Progenitor cell of endocrine pancreas (in vitro differentiated cells): Measurements from ENCODE around the gene GNB1L. TPM values are rescaled to one million over a fixed set of nuclear protein-coding genes. Genes with fewer than 3 reads are reported as not detected.
"Not testable (repeated sequence)": the region's sequence is repeated elsewhere in the genome, so short reads cannot be mapped to it uniquely, and the experiment has no call there.

ENCODE experiments used
- DNase-seq: peaks from one replicate; pipeline ENCODE4 v3.0.0; 2021; ENCODE audit warnings: low spot score; ENCODE audit not compliant: unreplicated experiment
- H3K27ac Mint-ChIP-seq: 2 replicates; pipeline ENCODE4 v1.8.0; 2021; ENCODE audit warnings: mild to moderate bottlenecking, moderate library complexity, mixed read lengths
- H3K27me3 Mint-ChIP-seq: 2 replicates; pipeline ENCODE4 v1.8.0; 2021; ENCODE audit warnings: mixed read lengths
- H3K36me3 Mint-ChIP-seq: 2 replicates; pipeline ENCODE4 v1.8.0; 2022; ENCODE audit warnings: mixed read lengths; ENCODE audit not compliant: insufficient read depth
- H3K4me1 Mint-ChIP-seq: 2 replicates; pipeline ENCODE4 v1.8.0; 2021; ENCODE audit warnings: low read depth, mixed read lengths
- H3K4me3 Mint-ChIP-seq: 2 replicates; pipeline ENCODE4 v1.8.0; 2021; ENCODE audit warnings: low read depth, mild to moderate bottlenecking, moderate library complexity, mixed read lengths
- H3K9me3 Mint-ChIP-seq: 2 replicates; pipeline ENCODE4 v1.8.0; 2021; ENCODE audit warnings: low read depth, mixed read lengths
- total RNA-seq: library from RNA; stranded (reverse); gene quantifications from 2 replicates; pipeline ENCODE4 v1.2.1, GENCODE V29; 2021
- TF ChIP-seq, protein P1 (sequence below): fragments of 200-600 bp; sonication (generic); IDR thresholded peaks from one replicate; pipeline ENCODE4 v1.5.0; 2021; ENCODE audit warnings: antibody characterized with exemption, mild to moderate bottlenecking; ENCODE audit not compliant: unreplicated experiment

The GNB1L gene
- total RNA-seq, 1 donor from 2014 or later: 9.9 TPM

- Mint-ChIP-seq H3K4me1 (peaks cover 14% of the 10 kb centered on the region), H3K4me3 (no peak overlapping the region), H3K36me3 (no peaks in the 10 kb centered on the region), H3K27ac (no peak overlapping the region), H3K9me3 (no peaks in the 10 kb centered on the region), H3K27me3 (peaks cover 24% of the 10 kb centered on the region)
- DNase-seq: no peak
- TF ChIP-seq, protein P1, sequence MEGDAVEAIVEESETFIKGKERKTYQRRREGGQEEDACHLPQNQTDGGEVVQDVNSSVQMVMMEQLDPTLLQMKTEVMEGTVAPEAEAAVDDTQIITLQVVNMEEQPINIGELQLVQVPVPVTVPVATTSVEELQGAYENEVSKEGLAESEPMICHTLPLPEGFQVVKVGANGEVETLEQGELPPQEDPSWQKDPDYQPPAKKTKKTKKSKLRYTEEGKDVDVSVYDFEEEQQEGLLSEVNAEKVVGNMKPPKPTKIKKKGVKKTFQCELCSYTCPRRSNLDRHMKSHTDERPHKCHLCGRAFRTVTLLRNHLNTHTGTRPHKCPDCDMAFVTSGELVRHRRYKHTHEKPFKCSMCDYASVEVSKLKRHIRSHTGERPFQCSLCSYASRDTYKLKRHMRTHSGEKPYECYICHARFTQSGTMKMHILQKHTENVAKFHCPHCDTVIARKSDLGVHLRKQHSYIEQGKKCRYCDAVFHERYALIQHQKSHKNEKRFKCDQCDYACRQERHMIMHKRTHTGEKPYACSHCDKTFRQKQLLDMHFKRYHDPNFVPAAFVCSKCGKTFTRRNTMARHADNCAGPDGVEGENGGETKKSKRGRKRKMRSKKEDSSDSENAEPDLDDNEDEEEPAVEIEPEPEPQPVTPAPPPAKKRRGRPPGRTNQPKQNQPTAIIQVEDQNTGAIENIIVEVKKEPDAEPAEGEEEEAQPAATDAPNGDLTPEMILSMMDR: no peak
Measured at GRCh38 chr22:19884954-19885751, 30.5 kb upstream of the GNB1L start.

- TF ChIP-seq, protein P1: no peak
- no peak for DNase-seq
- H3K9me3 Mint-ChIP-seq: no peaks in the 10 kb centered on the region
- peaks cover 14% of the 10 kb centered on the region for H3K4me1 Mint-ChIP-seq
- no peak overlapping the region for H3K27ac Mint-ChIP-seq
- H3K4me3 Mint-ChIP-seq: no peak overlapping the region
- no peaks in the 10 kb centered on the region for H3K36me3 Mint-ChIP-seq
- peaks cover 23% of the 10 kb centered on the region for H3K27me3 Mint-ChIP-seq
Measured at GRCh38 chr22:19884161-19884953, 29.7 kb upstream of the GNB1L start.

DNA sequence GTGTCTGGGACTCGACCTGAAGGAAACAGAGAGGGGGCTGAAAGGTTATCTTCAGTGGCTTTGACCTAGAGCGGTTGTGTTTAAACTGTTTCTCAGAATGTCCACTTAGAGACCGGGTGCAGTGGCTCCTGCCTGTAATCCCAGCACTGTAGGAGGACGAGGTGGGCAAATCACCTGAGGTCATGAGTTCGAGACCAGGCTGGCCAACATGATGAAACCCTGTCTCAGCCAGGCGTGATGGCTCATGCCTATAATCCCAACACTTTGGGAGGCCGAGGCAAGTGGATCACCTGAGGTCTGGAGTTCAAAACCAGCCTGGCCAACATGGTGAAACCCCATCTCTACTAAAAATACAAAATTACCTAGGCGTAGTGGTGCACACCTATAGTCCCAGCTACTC lies 28.8 kb upstream of the GNB1L start:
- Mint-ChIP-seq H3K4me1 (peaks cover 14% of the 10 kb centered on the region), H3K27me3 (peaks cover 23% of the 10 kb centered on the region)
- H3K9me3 Mint-ChIP-seq, H3K4me3 Mint-ChIP-seq, DNase-seq, H3K27ac Mint-ChIP-seq, H3K36me3 Mint-ChIP-seq: not testable (repeated sequence)

DNA sequence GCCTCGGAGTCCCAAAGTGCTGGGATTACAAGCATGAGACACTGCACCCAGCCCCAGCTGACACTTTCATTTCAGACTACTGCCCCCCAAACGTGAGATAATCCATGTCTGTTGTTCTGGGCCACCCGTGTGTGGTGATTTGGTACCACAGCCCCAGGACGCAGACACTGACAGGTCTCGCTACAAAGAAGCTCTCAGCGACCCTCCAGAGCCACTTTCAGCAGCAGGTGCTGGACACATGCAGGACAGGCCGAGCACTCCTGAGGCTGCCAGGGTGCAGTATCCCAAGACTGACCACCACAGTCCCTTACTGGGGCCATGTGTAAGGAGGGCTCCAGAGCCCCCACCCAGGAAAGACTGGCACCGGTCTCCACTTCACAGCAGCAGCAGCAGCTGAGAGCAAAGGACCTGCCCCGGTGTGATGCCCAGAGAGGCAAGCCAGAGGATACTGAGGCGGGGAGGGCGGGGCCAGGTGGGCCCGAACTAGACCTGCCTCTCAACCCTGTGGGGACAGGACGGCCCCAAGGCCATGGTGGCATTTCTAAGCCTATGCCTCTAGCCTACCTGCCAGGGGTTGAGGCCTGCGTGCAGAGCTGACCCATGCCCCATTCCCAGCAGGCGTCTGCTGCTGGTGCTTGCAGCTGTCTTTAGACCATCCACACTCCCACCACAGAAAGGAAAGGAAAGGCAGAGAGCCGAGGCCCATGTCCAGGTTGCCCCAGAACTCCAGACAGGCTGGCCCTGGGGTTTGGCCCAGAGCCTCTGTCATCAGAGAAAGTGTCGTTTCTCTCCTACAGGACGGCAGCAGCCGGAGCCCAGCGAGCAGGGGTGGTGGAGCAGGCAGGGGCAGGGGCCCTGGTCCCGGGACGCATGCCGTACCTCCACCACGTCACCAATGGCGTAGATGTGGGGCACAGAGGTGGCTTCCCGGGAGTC lies 28.0 kb upstream of the GNB1L start:
- Mint-ChIP-seq H3K4me3 (no peak overlapping the region), H3K27me3 (peaks cover 23% of the 10 kb centered on the region), H3K9me3 (no peaks in the 10 kb centered on the region), H3K4me1 (peaks cover 14% of the 10 kb centered on the region), H3K36me3 (no peaks in the 10 kb centered on the region), H3K27ac (peak overlapping the region; percentile 45)
- no peak for DNase-seq
- TF ChIP-seq, protein P1: no peak

- Mint-ChIP-seq H3K27me3 (peaks cover 23% of the 10 kb centered on the region), H3K4me1 (peaks cover 14% of the 10 kb centered on the region), H3K27ac (peak overlapping the region; percentile 60), H3K36me3 (no peaks in the 10 kb centered on the region), H3K9me3 (no peaks in the 10 kb centered on the region), H3K4me3 (no peak overlapping the region)
- DNase-seq: peak; percentile 35
- TF ChIP-seq, protein P1: no peak
Measured at GRCh38 chr22:19880786-19881569, 26.3 kb upstream of the GNB1L start.
